Measurements from ENCODE around the gene DNHD1. TPM values are rescaled to one million over a fixed set of nuclear protein-coding genes. Genes with fewer than 3 reads are reported as not detected.

Gene DNHD1
- total RNA-seq, 1 donor from 2014 or later: 12.0 TPM

DNA sequence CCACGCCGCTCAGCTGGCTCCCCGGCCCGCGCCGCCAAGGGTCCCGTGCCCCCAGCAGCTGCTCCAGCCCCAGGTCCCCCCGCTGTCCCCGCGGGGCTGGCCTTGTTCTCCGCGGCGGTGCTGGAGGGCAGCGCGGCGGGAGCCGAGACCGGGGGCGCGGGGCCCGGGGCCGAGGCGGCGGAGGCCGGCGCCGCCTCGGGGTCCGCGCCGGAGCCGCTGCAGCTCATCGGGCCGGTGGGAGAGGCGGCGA, 114.8 kb downstream of the DNHD1 start:
- H3K27ac ChIP-seq: peak overlapping the region; percentile 97
- ATAC-seq: no peak
- peak overlapping the region; percentile 81 for H3K4me3 ChIP-seq
- no peaks in the 10 kb centered on the region for H3K9me3 ChIP-seq
- no peak for TF ChIP-seq CTCF (IDR thresholded peaks at IDR 0.05)
- no peaks in the 10 kb centered on the region for H3K27me3 ChIP-seq (ENCODE audit: low read depth)
- DNase-seq: no peak
- intact Hi-C loops (cut with DNase I): no loop called here
- H3K36me3 ChIP-seq: peaks cover 73% of the 10 kb centered on the region
- H3K4me1 ChIP-seq: peaks cover 45% of the 10 kb centered on the region

DNA sequence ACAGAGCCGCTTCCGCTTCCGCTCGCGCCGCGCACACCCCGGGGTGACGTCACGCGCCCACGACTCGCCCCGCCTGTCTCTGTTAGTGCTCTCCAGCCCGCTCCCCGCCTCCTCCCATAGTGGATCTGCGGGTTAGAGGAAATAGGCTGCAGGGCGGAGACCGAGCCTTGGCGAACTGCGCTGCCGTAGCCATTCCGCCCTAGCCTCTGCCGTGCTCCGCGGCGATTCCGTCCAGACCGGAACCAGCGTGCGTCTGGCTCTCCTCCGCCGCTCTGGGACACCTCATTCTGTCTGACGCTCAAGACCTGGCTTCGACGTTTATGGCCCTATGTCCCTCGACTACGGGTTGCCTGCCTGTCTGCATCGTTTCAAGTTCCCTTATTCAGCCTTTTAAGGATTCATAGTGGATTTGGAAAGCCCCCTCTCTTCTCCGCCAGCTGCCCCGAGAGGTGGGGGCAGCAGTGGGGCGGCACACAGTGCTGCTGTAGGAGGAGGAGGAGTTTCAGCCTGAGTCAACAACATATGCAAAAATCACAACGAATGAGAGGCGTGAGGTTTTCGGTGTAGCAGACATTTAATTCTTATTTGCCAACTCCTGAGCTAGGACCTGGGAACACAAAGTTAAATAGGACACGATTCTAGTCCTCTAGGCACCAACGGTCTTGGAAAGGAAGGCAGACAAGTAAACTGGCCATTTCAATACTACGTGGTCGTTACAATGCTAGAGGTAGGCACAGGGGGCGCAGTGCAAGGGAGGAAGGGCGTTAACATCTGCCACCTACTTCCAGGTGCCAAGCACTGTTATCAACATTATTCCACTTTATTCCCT, 115.3 kb downstream of the DNHD1 start, which contains the start of gene TAF10:
Gene TAF10 (minus strand): TSS at position 4 of the 829 bp plus-strand sequence. CDS start 27 bp downstream, outside the sequence.
- peak; percentile 99 for DNase-seq
- Histone ChIP-seq H3K27ac (peak within 1 kb of the TSS; percentile 97), H3K4me1 (peaks cover 43% of the 10 kb centered on the region), H3K36me3 (peaks cover 74% of the 10 kb centered on the region), H3K27me3 (ENCODE audit: low read depth) (no peaks in the 10 kb centered on the region), H3K4me3 (peak within 1 kb of the TSS; percentile 81), H3K9me3 (no peaks in the 10 kb centered on the region)
- TF ChIP-seq CTCF (IDR thresholded peaks at IDR 0.05): peak; percentile 36
- ATAC-seq: peak; percentile 97
- intact Hi-C loops (cut with DNase I): no loop called here

- intact Hi-C loops (cut with DNase I): no loop called here
- H3K9me3 ChIP-seq: no peaks in the 10 kb centered on the region
- DNase-seq: no peak
- no peaks in the 10 kb centered on the region for H3K27me3 ChIP-seq (ENCODE audit: low read depth)
- no peak for TF ChIP-seq CTCF (IDR thresholded peaks at IDR 0.05)
- no peak for ATAC-seq
- H3K4me1 ChIP-seq: peaks cover 43% of the 10 kb centered on the region
- peaks cover 64% of the 10 kb centered on the region for H3K36me3 ChIP-seq
- H3K4me3 ChIP-seq: no peak overlapping the region
- peak overlapping the region; percentile 97 for H3K27ac ChIP-seq
Measured at GRCh38 chr11:6613496-6613895, 116.4 kb downstream of the DNHD1 start.

- DNase-seq (no peak), ATAC-seq (no peak)
- H3K27ac ChIP-seq: no peak overlapping the region
- no peaks in the 10 kb centered on the region for H3K27me3 ChIP-seq (ENCODE audit: low read depth)
- no peak for TF ChIP-seq CTCF (IDR thresholded peaks at IDR 0.05)
- peaks cover 54% of the 10 kb centered on the region for H3K36me3 ChIP-seq
- H3K9me3 ChIP-seq: no peaks in the 10 kb centered on the region
- intact Hi-C loops (cut with DNase I): no loop called here
- peaks cover 35% of the 10 kb centered on the region for H3K4me1 ChIP-seq
- no peak overlapping the region for H3K4me3 ChIP-seq
Measured at GRCh38 chr11:6614446-6614845, 117.4 kb downstream of the DNHD1 start.

DNA sequence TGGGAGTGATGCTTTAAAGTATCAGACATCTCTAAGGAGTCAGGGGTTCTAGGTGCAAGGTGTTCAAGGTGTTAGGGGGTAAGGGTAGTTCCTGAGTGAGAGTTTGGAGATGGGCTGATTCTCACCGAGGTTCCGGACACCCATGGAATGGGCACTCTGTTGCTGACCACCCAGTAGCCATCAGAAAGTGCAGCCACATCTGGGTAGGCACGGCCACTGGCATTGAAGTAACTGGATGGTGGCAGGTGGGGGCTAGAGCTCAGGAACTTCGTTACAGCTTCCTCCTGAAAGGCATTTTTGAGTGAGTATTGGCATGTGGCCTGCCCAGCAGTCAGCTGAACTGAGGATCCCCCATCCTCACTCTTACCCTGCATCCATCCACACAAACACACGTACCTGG, 118.0 kb downstream of the DNHD1 start:
- DNase-seq (no peak), ATAC-seq (no peak)
- no peak overlapping the region for H3K27ac ChIP-seq
- intact Hi-C loops (cut with DNase I): no loop called here
- H3K9me3 ChIP-seq: no peaks in the 10 kb centered on the region
- no peaks in the 10 kb centered on the region for H3K27me3 ChIP-seq (ENCODE audit: low read depth)
- H3K4me3 ChIP-seq: no peak overlapping the region
- TF ChIP-seq CTCF (IDR thresholded peaks at IDR 0.05): no peak
- H3K4me1 ChIP-seq: peaks cover 40% of the 10 kb centered on the region
- peaks cover 48% of the 10 kb centered on the region for H3K36me3 ChIP-seq
